H1 (cell line): ENCODE data around the gene SUSD5. TPM values are rescaled to one million over a fixed set of nuclear protein-coding genes. Genes with fewer than 3 reads are reported as not detected.

Source experiments
- CTCF ChIA-PET: fragments of 300-600 bp; sonication (Branson Sonifier 250); formaldehyde crosslinking; loops from one replicate; lab custom pipeline; 2021; ENCODE audit not compliant: partially characterized antibody; lab: Charles Lee
- POLR2A ChIA-PET: fragments of 300-600 bp; sonication (Branson Sonifier 250); formaldehyde crosslinking; loops from one replicate; lab custom pipeline; 2021; ENCODE audit warnings: inconsistent platforms; ENCODE audit not compliant: partially characterized antibody; lab: Charles Lee
- DNase-seq, 2 experiments: peaks; one replicate each; pipeline versions ENCODE4 v3.0.0 to v3.0.0-alpha.2; 2010 to 2022; ENCODE audit warnings: low spot score in 2 of 2, low read depth in 1 of 2, mixed read lengths in 1 of 2
- FAIRE-seq: peaks from 2 replicates; lab custom pipeline; 2011; peaks lifted over from hg19 to GRCh38; lab: Jason Lieb, UNC
- H2AFZ ChIP-seq: 2 replicates; pipeline ENCODE4 v1.8.1; 2012; ENCODE audit warnings: low read length, inconsistent platforms
- H2AK5ac ChIP-seq: 2 replicates; pipeline ENCODE4 v1.6.1; 2013; ENCODE audit warnings: low read depth, low read length
- H2BK120ac ChIP-seq: replicated peaks from 2 replicates; pipeline ENCODE3; 2013; ENCODE audit warnings: low read depth, low read length, inconsistent platforms
- H2BK12ac ChIP-seq: 2 replicates; pipeline ENCODE4 v1.6.1; 2013; ENCODE audit warnings: low read depth, low read length
- H2BK15ac ChIP-seq: 2 replicates; pipeline ENCODE4 v1.6.1; 2013; ENCODE audit warnings: low read length
- H2BK20ac ChIP-seq: 2 replicates; pipeline ENCODE4 v1.6.1; 2013; ENCODE audit warnings: low read length
- H2BK5ac ChIP-seq: 2 replicates; pipeline ENCODE4 v1.6.1; 2013; ENCODE audit warnings: low read depth, low read length
- H3K14ac ChIP-seq: 2 replicates; pipeline ENCODE4 v1.6.1; 2013; ENCODE audit warnings: inconsistent platforms; ENCODE audit not compliant: insufficient read length
- H3K18ac ChIP-seq: 2 replicates; pipeline ENCODE4 v1.6.1; 2013; ENCODE audit warnings: low read length; ENCODE audit errors: extremely low read depth
- H3K23ac ChIP-seq: 2 replicates; pipeline ENCODE4 v1.6.1; 2013; ENCODE audit warnings: inconsistent platforms; ENCODE audit not compliant: insufficient read length
- H3K23me2 ChIP-seq: 2 replicates; pipeline ENCODE4 v1.6.1; 2013; ENCODE audit warnings: low read depth, low read length
- H3K27ac ChIP-seq: 2 replicates; pipeline ENCODE4 v1.6.1; 2011; ENCODE audit warnings: low read depth, low read length, inconsistent platforms
- H3K27me3 ChIP-seq, 4 experiments: replicated peaks in 1 of 4; 1 replicate in 1 of 4; 2 replicates in 3 of 4; pipeline versions ENCODE4 v1.6.1 to v1.8.1; 2011 to 2013; ENCODE audit warnings: low read length in 3 of 4, mild to moderate bottlenecking in 3 of 4, inconsistent platforms in 2 of 4, mixed read lengths in 2 of 4, moderate library complexity in 1 of 4; ENCODE audit not compliant: control insufficient read depth in 3 of 4, insufficient read depth in 3 of 4; ENCODE audit errors: extremely low read depth in 1 of 4
- H3K36me3 ChIP-seq, 4 experiments: 2 replicates each; pipeline versions ENCODE4 v1.6.1 to v1.8.1; 2011 to 2013; ENCODE audit warnings: mild to moderate bottlenecking in 4 of 4, low read length in 3 of 4, moderate library complexity in 2 of 4, control low read depth in 1 of 4, inconsistent platforms in 1 of 4; ENCODE audit not compliant: insufficient read depth in 4 of 4, control insufficient read depth in 2 of 4
- H3K4ac ChIP-seq: replicated peaks from 2 replicates; pipeline ENCODE3; 2013; ENCODE audit warnings: low read length, low read depth, mixed read lengths, inconsistent platforms; ENCODE audit not compliant: insufficient read length
- H3K4me1 ChIP-seq, 4 experiments: replicated peaks in 1 of 4; 1 replicate in 1 of 4; 2 replicates in 3 of 4; pipeline versions ENCODE4 v1.6.1 to v1.8.1; 2011 to 2013; ENCODE audit warnings: low read length in 3 of 4, inconsistent platforms in 2 of 4, mixed read lengths in 1 of 4; ENCODE audit not compliant: insufficient read depth in 4 of 4, control insufficient read depth in 3 of 4
- H3K4me2 ChIP-seq, 2 experiments: 2 replicates each; pipeline versions ENCODE4 v1.6.1 to v1.8.1; 2011 to 2013; ENCODE audit warnings: low read depth in 2 of 2, low read length in 2 of 2, control low read depth in 1 of 2, inconsistent platforms in 1 of 2, mild to moderate bottlenecking in 1 of 2; ENCODE audit not compliant: insufficient read depth in 1 of 2
- H3K4me3 ChIP-seq, 4 experiments: fragments of 200-600, 300-600 bp in 1 of 4; sonication (generic), shearing (Covaris generic), sonication (Bioruptor Twin) in 1 of 4; 2 replicates each; pipeline versions ENCODE4 v1.5.1 to v1.8.1; 2011 to 2016; ENCODE audit warnings: low read length in 4 of 4, low read depth in 3 of 4, control low read depth in 2 of 4, inconsistent platforms in 2 of 4, mild to moderate bottlenecking in 2 of 4, mixed read lengths in 1 of 4, moderate library complexity in 1 of 4; ENCODE audit not compliant: insufficient read depth in 2 of 4; ENCODE audit errors: extremely low read depth in 1 of 4
- H3K56ac ChIP-seq: replicated peaks from 2 replicates; pipeline ENCODE3; 2013; ENCODE audit warnings: low read depth, mild to moderate bottlenecking, mixed read lengths, low read length, inconsistent platforms; ENCODE audit not compliant: insufficient read length
- H3K79me1 ChIP-seq: 2 replicates; pipeline ENCODE4 v1.6.1; 2013; ENCODE audit warnings: low read depth, low read length, control low read depth
- H3K79me2 ChIP-seq, 2 experiments: 2 replicates each; pipeline versions ENCODE4 v1.6.1 to v1.8.1; 2012 to 2013; ENCODE audit warnings: low read length in 2 of 2, mild to moderate bottlenecking in 2 of 2, inconsistent platforms in 1 of 2; ENCODE audit not compliant: insufficient read depth in 2 of 2, control insufficient read depth in 1 of 2
- H3K9ac ChIP-seq, 4 experiments: replicated peaks in 1 of 4; 1 replicate in 1 of 4; 2 replicates in 3 of 4; pipeline versions ENCODE4 v1.6.1 to v1.8.1; 2011 to 2013; ENCODE audit warnings: low read depth in 3 of 4, low read length in 3 of 4, control low read depth in 2 of 4, mild to moderate bottlenecking in 2 of 4, moderate library complexity in 2 of 4, inconsistent platforms in 1 of 4; ENCODE audit errors: extremely low read depth in 1 of 4
- H3K9me3 ChIP-seq, 2 experiments: 2 replicates each; pipeline versions ENCODE4 v1.6.1 to v1.8.1; 2012 to 2013; ENCODE audit warnings: mild to moderate bottlenecking in 2 of 2, moderate library complexity in 2 of 2, control low read depth in 1 of 2, inconsistent platforms in 1 of 2, low read depth in 1 of 2, low read length in 1 of 2, mixed read lengths in 1 of 2; ENCODE audit not compliant: insufficient read depth in 2 of 2
- H4K20me1 ChIP-seq, 2 experiments: replicated peaks in 1 of 2; 2 replicates each; pipeline versions ENCODE3 to v1.8.1; 2011 to 2013; ENCODE audit warnings: inconsistent platforms in 2 of 2, low read length in 2 of 2, mild to moderate bottlenecking in 1 of 2; ENCODE audit not compliant: insufficient read depth in 2 of 2, control insufficient read depth in 1 of 2
- H4K5ac ChIP-seq: 2 replicates; pipeline ENCODE4 v1.6.1; 2013; ENCODE audit warnings: low read length, low read depth, mixed read lengths, inconsistent platforms; ENCODE audit not compliant: insufficient read length
- H4K8ac ChIP-seq: 2 replicates; pipeline ENCODE4 v1.8.0; 2013; ENCODE audit warnings: mild to moderate bottlenecking, moderate library complexity, low read length, inconsistent platforms; ENCODE audit not compliant: insufficient read depth; ENCODE audit errors: extremely low read depth
- H4K91ac ChIP-seq: replicated peaks from 2 replicates; pipeline ENCODE3; 2013; ENCODE audit warnings: low read length, mixed read lengths, inconsistent platforms; ENCODE audit not compliant: insufficient read length
- BACH1 ChIP-seq: IDR thresholded peaks from 2 replicates; pipeline ENCODE4 v1.6.1; 2012; ENCODE audit warnings: low read length, improper control_type of control experiment
- BCL11A ChIP-seq, 2 experiments: IDR thresholded peaks; one replicate each; pipeline ENCODE4 v1.6.1; 2011; ENCODE audit warnings: low read depth in 2 of 2, low read length in 2 of 2, mild to moderate bottlenecking in 2 of 2
- CBX8 ChIP-seq: fragments of 300-800, 300-1000 bp; sonication (generic); IDR thresholded peaks from 2 replicates; pipeline ENCODE4 v1.7.1; 2016; ENCODE audit warnings: low read depth, low read length, borderline replicate concordance
- CHD2 ChIP-seq: IDR thresholded peaks from 2 replicates; pipeline ENCODE4 v1.6.1; 2012; ENCODE audit warnings: low read length, improper control_type of control experiment
- CTBP2 ChIP-seq: IDR thresholded peaks from 2 replicates; pipeline ENCODE4 v1.7.0; 2011; ENCODE audit warnings: borderline replicate concordance, mild to moderate bottlenecking, moderate library complexity, mixed read lengths, low read length; ENCODE audit not compliant: insufficient read depth, insufficient read length
- EZH2 ChIP-seq: fragments of 200-600 bp; sonication (generic); IDR thresholded peaks from 2 replicates; pipeline ENCODE4 v1.7.1; 2012; ENCODE audit warnings: low read depth, mild to moderate bottlenecking, moderate library complexity, low read length, inconsistent platforms; ENCODE audit not compliant: severe bottlenecking
- FOSL1 ChIP-seq: IDR thresholded peaks from 2 replicates; pipeline ENCODE4 v1.6.1; 2011; ENCODE audit warnings: mild to moderate bottlenecking, low read depth, low read length, moderate library complexity; ENCODE audit not compliant: insufficient read depth
- GTF2F1 ChIP-seq: IDR thresholded peaks from 2 replicates; pipeline ENCODE4 v1.6.1; 2012; ENCODE audit warnings: low read depth, low read length, improper control_type of control experiment, borderline replicate concordance
- NRF1 ChIP-seq: IDR thresholded peaks from 2 replicates; pipeline ENCODE4 v1.6.1; 2011; ENCODE audit warnings: mild to moderate bottlenecking, low read depth, low read length, improper control_type of control experiment
- TBP ChIP-seq: IDR thresholded peaks from 2 replicates; pipeline ENCODE4 v1.6.1; 2011; ENCODE audit warnings: low read depth, low read length, improper control_type of control experiment
- TEAD4 ChIP-seq: IDR thresholded peaks from 2 replicates; pipeline ENCODE4 v1.6.1; 2012; ENCODE audit warnings: low read depth, low read length, inconsistent platforms, mixed read lengths
- WGBS, 2 experiments: shearing (Covaris generic) in 1 of 2; methylation state at CpG; one replicate each; pipeline versions ENCODE4 v1.1.6 to v1.1.7; 2013 to 2015; ENCODE audit warnings: low lambda C conversion rate in 2 of 2, mixed read lengths in 2 of 2, inconsistent platforms in 1 of 2, low coverage in 1 of 2, missing lambda C conversion rate in 1 of 2; ENCODE audit not compliant: insufficient replicate concordance in 2 of 2, insufficient coverage in 1 of 2, insufficient read length in 1 of 2; ENCODE audit errors: extremely low coverage in 1 of 2, missing lambda C conversion rate in 1 of 2; 5-methylcytosine and 5-hydroxymethylcytosine counted together
- polyA plus RNA-seq, 7 experiments: library from polyadenylated mRNA; depleted of rRNA in 3 of 7; stranded (reverse) in 5 of 7; unstranded in 2 of 7; fragments of >200 nt in 5 of 7; fragments of 200-250 nt in 2 of 7; gene quantifications; 1 replicate in 5 of 7; 2 replicates in 1 of 7; 4 replicates in 1 of 7; pipeline versions ENCODE4 v1.2.1 to v1.2.3, GENCODE V29; 2011 to 2013; ENCODE audit warnings: missing spikeins in 2 of 7, mixed read lengths in 2 of 7
- total RNA-seq: library from RNA; stranded (reverse); fragmentation: NEBNext Ultra II Directional; extraction: Animal tissue kit (Norgen Biotek cat#: 25700); gene quantifications from 2 replicates; pipeline ENCODE4 v1.2.1, GENCODE V29; 2021

SUSD5 gene
- total and polyA plus RNA-seq, 2 of the 8 experiments (the other 6 are each of a cell fraction or from before 2014, with no cell fraction given): 0.92 to 3.3 TPM

DNA sequence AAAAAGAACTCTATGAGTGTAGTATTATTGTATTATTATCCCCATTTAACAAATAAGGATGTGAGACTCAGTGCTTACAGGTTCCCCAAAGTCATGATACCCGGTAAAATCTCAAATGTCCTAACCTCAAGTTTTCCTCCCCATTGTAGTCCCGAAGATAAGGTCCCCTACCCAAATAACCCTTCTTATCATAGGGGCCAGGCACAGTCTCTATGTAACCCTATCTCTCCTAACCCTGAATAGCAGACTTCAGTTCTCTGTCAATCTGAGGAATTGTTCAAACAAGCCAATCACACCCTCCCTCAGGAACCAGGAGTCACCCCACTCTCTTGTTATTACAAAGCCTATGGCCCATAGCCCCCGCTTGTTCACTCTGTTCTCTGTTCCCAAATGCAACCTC, 10.5 kb upstream of the SUSD5 start:
- TF ChIP-seq BACH1 (no peak), TBP (no peak), CHD2 (no peak), GTF2F1 (no peak), NRF1 (no peak), FOSL1 (no peak), TEAD4 (no peak), CTBP2 (no peak), EZH2 (no peak), CBX8 (no peak), BCL11A (IDR thresholded peaks at IDR 0.05; ENCODE audit: low read depth in 2 of 2, low read length in 2 of 2) (no peak)
- Histone ChIP-seq H3K18ac (no peak overlapping the region), H4K5ac (no peak overlapping the region), H3K4ac (no peak overlapping the region), H2BK20ac (no peak overlapping the region), H3K4me1 (no peaks in the 10 kb centered on the region), H4K20me1 (no peaks in the 10 kb centered on the region), H2BK120ac (no peak overlapping the region), H3K79me1 (no peaks in the 10 kb centered on the region), H2BK12ac (no peak overlapping the region), H2BK15ac (no peak overlapping the region), H3K27ac (no peak overlapping the region), H3K36me3 (no peaks in the 10 kb centered on the region), H3K23me2 (no peaks in the 10 kb centered on the region), H3K79me2 (no peaks in the 10 kb centered on the region), H3K23ac (no peak overlapping the region), H3K9ac (no peak overlapping the region), H3K4me3 (no peak overlapping the region), H3K9me3 (no peaks in the 10 kb centered on the region), H2AK5ac (no peak overlapping the region), H3K4me2 (no peak overlapping the region), H2BK5ac (no peak overlapping the region), H4K8ac (no peak overlapping the region), H3K27me3 (no peaks in the 10 kb centered on the region), H3K56ac (no peak overlapping the region), H2AFZ (no peak overlapping the region), H4K91ac (no peak overlapping the region), H3K14ac (no peak overlapping the region)
- CTCF ChIA-PET: interaction anchor here (1.2 kb wide), 1 partner anchor 40 kb away, joined by 4 read pairs; no protein-coding TSS in a partner anchor
- FAIRE-seq (no peak), DNase-seq (no peak)
- POLR2A ChIA-PET: no interaction called here
- WGBS, 2 experiments: 87% methylated on average over 3 of the region's 3 CpGs; no CpG with 5 or more reads in 1 of the 2 experiments
